Endothelial cell (in vitro differentiated cells): ENCODE results near the gene KIAA1217. TPM values are rescaled to one million over a fixed set of nuclear protein-coding genes. Genes with fewer than 3 reads are reported as not detected.

Source experiments
- DNase-seq: peaks from one replicate; pipeline ENCODE4 v3.0.0; 2021; ENCODE audit warnings: low spot score
- H3K27ac Mint-ChIP-seq: one replicate; pipeline ENCODE4 v1.8.0; 2021; ENCODE audit warnings: mixed read lengths, inconsistent platforms; ENCODE audit not compliant: unreplicated experiment
- H3K27me3 Mint-ChIP-seq: one replicate; pipeline ENCODE4 v1.8.0; 2021; ENCODE audit warnings: mild to moderate bottlenecking, moderate library complexity, mixed read lengths, inconsistent platforms; ENCODE audit not compliant: unreplicated experiment
- H3K36me3 Mint-ChIP-seq: one replicate; pipeline ENCODE4 v1.8.0; 2021; ENCODE audit warnings: mild to moderate bottlenecking, low read depth, mixed read lengths, inconsistent platforms; ENCODE audit not compliant: unreplicated experiment
- H3K4me1 Mint-ChIP-seq: one replicate; pipeline ENCODE4 v1.8.0; 2021; ENCODE audit warnings: mild to moderate bottlenecking, mixed read lengths, inconsistent platforms; ENCODE audit not compliant: unreplicated experiment
- H3K4me3 Mint-ChIP-seq: one replicate; pipeline ENCODE4 v1.8.0; 2021; ENCODE audit warnings: mild to moderate bottlenecking, mixed read lengths, inconsistent platforms; ENCODE audit not compliant: unreplicated experiment
- H3K9me3 Mint-ChIP-seq: one replicate; pipeline ENCODE4 v1.8.0; 2021; ENCODE audit warnings: mixed read lengths, inconsistent platforms; ENCODE audit not compliant: unreplicated experiment
- total RNA-seq: library from RNA; stranded (reverse); fragmentation: NEBNext Ultra II Directional; extraction: Animal tissue kit (Norgen Biotek cat#: 25700); gene quantifications from one replicate; pipeline ENCODE4 v1.2.1, GENCODE V29; 2021; ENCODE audit not compliant: unreplicated experiment
- TF ChIP-seq, protein P1 (sequence below): fragments of 200-600 bp; sonication (generic); IDR thresholded peaks from one replicate; pipeline ENCODE4 v1.5.0; 2021; ENCODE audit warnings: antibody characterized with exemption; ENCODE audit not compliant: unreplicated experiment

Gene KIAA1217
- total RNA-seq, 1 donor from 2014 or later = 70.8 TPM

DNA sequence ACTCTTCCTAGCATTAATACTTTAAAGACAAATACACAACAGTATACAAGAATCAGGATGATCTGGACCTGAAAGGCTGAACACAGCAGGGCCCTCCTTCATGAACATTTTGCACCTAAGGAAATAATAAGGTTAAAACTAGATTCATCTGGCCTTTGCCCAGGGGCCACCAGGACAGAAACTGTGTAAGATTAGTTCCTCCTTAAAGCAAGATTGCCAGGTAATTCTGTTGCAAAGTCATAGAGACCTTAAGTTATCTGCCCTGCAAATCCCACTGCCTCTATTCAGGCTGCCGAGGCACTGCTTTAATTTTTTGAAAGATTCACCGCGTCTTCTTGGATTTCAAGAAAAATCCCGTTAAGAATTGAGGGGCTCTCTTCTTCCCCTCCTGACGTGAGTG lies 1.6 kb upstream of the KIAA1217 start:
- peaks cover 16% of the 10 kb centered on the region for H3K27me3 Mint-ChIP-seq
- TF ChIP-seq, protein P1, sequence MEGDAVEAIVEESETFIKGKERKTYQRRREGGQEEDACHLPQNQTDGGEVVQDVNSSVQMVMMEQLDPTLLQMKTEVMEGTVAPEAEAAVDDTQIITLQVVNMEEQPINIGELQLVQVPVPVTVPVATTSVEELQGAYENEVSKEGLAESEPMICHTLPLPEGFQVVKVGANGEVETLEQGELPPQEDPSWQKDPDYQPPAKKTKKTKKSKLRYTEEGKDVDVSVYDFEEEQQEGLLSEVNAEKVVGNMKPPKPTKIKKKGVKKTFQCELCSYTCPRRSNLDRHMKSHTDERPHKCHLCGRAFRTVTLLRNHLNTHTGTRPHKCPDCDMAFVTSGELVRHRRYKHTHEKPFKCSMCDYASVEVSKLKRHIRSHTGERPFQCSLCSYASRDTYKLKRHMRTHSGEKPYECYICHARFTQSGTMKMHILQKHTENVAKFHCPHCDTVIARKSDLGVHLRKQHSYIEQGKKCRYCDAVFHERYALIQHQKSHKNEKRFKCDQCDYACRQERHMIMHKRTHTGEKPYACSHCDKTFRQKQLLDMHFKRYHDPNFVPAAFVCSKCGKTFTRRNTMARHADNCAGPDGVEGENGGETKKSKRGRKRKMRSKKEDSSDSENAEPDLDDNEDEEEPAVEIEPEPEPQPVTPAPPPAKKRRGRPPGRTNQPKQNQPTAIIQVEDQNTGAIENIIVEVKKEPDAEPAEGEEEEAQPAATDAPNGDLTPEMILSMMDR = no peak
- H3K4me3 Mint-ChIP-seq = peak overlapping the region; percentile 97
- H3K9me3 Mint-ChIP-seq = no peaks in the 10 kb centered on the region
- H3K27ac Mint-ChIP-seq = peak overlapping the region; percentile 100
- H3K4me1 Mint-ChIP-seq = peaks cover 59% of the 10 kb centered on the region
- H3K36me3 Mint-ChIP-seq = peaks cover 13% of the 10 kb centered on the region
- DNase-seq = peak; percentile 17

DNA sequence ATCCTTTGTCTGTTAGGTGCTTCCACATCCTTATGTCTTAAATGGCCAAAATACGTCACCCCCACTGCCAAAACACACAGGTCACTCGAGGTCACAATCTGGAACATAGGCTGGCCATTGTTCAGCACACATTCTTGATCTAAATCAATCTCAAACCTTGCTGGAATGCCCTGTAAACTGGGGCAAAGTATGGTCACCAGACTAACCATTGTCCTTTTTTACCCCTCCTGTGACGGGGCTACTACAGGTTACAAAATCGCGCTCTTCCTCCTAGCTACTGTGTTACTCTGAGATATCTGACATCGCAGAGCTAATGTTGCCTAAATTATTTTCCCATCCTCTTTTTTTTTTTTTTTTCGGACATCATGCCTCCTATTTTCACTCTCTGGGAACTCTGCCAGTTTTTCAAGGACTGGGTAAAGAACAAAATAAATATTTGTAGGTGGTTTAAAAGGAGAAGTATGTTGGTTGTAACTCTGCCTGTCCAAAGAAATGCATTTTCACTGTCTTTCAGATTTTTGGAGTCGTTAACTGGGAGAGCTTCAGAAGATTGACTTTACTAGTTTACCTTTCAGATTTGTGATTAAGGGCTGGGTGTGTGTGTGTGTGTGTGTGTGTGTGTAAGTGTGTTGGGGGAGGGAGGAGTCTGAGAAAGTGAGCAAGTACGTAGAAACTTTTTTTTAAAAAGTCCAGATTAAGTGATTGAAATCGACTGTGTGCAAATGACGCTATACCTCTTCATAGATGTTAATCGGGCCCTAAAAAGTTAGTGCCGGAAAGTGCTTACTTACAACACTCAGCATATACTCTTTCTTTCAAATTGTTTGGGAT lies 942 bp upstream of the KIAA1217 start:
- Mint-ChIP-seq H3K9me3 (no peaks in the 10 kb centered on the region), H3K4me1 (peaks cover 60% of the 10 kb centered on the region), H3K36me3 (peaks cover 17% of the 10 kb centered on the region), H3K4me3 (peak overlapping the region; percentile 97), H3K27me3 (peaks cover 16% of the 10 kb centered on the region), H3K27ac (peak overlapping the region; percentile 100)
- TF ChIP-seq, protein P1 = no peak
- peak; percentile 59 for DNase-seq

DNA sequence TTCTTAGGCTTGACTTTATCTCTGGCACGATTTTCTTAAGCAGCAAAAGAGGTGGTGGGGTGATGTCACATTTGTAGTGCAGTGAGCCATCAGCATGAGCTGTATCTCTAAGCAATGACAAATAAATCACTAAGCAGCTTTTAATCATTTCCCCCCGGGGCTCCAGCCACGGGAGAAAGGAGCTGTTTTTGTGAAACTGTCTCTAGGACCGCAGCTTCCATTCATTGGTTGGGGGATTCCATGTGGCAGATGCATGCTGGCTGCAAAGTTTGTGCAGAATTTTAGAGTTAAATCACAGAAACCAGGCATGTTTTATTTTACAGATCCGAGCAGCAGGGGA lies 464 bp downstream of the KIAA1217 start:
- peaks cover 66% of the 10 kb centered on the region for H3K4me1 Mint-ChIP-seq
- DNase-seq = no peak

DNA sequence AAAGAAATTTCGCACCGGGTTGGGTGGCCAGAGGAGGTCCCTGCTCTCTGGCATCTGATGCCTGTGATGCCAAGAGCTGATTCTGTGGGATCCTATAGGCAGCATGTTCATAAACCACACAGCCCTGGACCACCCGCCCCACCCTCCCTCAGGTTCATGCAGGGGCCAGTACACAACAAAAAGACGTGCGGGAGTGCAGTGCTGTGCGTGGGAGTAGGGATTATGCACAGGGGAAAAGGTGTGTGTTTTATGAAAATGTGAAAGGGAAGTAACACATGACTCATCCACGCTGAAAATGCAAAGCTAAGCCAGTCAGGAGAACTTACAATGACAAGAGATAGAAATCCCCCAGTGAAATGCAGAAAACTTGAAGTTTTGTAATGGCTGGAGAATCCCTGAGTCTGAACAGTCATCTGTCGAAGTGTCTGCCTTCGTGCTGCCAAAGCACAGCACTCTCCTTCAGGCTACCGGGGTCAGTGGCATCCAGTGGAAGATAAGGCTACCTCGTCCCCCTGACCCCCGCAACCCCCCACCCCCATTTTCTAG lies 1.1 kb downstream of the KIAA1217 start:
- Mint-ChIP-seq H3K27me3 (peaks cover 16% of the 10 kb centered on the region), H3K36me3 (peaks cover 17% of the 10 kb centered on the region), H3K4me3 (peak overlapping the region; percentile 97), H3K4me1 (peaks cover 69% of the 10 kb centered on the region), H3K9me3 (no peaks in the 10 kb centered on the region), H3K27ac (peak overlapping the region; percentile 100)
- TF ChIP-seq, protein P1 = no peak
- no peak for DNase-seq

More for the DNA sequence above, 464 bp downstream of the KIAA1217 start:
- peaks cover 17% of the 10 kb centered on the region for H3K36me3 Mint-ChIP-seq
- peak overlapping the region; percentile 100 for H3K27ac Mint-ChIP-seq
- peaks cover 16% of the 10 kb centered on the region for H3K27me3 Mint-ChIP-seq
- H3K9me3 Mint-ChIP-seq = no peaks in the 10 kb centered on the region
- H3K4me3 Mint-ChIP-seq = peak overlapping the region; percentile 97
- TF ChIP-seq, protein P1 = no peak

DNA sequence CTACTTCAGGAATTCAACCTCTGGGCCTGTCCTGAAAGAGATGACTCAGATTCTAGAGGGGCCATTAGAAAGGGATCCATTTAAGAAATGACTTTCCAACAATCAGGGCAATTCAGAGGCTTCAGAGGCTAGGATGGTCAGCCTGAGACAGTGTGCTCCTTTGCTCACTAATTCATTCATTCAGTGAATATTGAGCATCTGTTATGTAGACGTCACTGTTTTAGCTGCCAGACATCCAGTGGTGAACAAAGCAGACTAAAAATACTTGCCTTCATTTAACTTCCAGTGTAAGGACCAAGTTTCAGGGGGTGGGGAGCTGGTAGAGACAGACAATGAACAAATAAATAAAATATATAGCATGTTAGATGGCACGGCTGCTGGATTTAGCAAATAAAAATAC lies 1.6 kb downstream of the KIAA1217 start:
- peaks cover 17% of the 10 kb centered on the region for H3K36me3 Mint-ChIP-seq
- H3K9me3 Mint-ChIP-seq = no peaks in the 10 kb centered on the region
- TF ChIP-seq, protein P1 = no peak
- peak overlapping the region; percentile 15 for H3K4me3 Mint-ChIP-seq
- peaks cover 17% of the 10 kb centered on the region for H3K27me3 Mint-ChIP-seq
- no peak for DNase-seq
- H3K27ac Mint-ChIP-seq = no peak overlapping the region
- H3K4me1 Mint-ChIP-seq = peaks cover 74% of the 10 kb centered on the region
